Fibroblast of gingiva (primary cell): ENCODE measurements around the gene CDK14.
"Not testable (repeated sequence)": the region's sequence is repeated elsewhere in the genome, so short reads cannot be mapped to it uniquely, and the experiment has no call there.

Experiments used
- DNase-seq: peaks from one replicate; pipeline ENCODE4 v3.0.0-alpha.2; 2011; ENCODE audit warnings: low read depth

CDK14 gene

DNA sequence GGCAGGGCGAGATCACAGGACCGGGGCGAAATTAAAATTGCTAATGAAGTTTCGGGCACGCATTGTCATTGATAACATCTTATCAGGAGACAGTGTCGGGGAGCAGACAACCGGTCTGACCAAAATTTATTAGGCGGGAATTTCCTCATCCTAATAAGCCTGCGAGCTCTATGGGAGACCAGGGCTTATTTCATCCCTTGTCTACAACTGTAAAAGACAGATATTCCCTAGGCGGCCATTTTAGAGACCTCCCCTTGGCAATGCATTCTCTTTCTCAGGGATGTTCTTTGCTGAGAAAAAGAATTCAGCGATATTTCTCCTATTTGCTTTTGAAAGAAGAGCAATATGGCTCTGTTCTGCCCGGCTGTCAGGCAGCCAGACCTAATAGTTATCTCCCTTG is 198.1 kb downstream of the CDK14 start:
- not testable (repeated sequence) for DNase-seq

GRCh38 chr7:90797596-90797995 is 201.5 kb downstream of the CDK14 start:
- no peak for DNase-seq

GRCh38 chr7:90804370-90804769 is 208.2 kb downstream of the CDK14 start:
- no peak for DNase-seq

DNA sequence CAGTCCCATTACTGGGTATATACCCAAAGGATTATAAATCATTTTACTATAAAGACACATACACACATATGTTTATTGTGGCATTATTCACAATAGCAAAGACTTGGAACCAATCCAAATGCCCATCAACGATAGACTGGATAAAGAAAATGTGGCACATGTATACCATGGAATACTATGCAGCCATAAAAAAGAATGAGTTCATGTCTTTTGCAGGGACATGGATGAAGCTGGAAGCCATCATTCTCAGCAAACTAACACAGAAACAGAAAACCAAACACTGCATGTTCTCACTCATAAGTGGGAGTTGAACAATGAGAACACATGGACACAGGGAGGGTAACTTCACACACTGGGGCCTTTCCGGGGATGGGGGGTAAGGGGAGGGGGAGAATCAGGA is 219.4 kb downstream of the CDK14 start:
- DNase-seq, result not testable (repeated sequence)

GRCh38 chr7:90816511-90817142 is 220.5 kb downstream of the CDK14 start:
- peak; percentile 66 for DNase-seq

DNA sequence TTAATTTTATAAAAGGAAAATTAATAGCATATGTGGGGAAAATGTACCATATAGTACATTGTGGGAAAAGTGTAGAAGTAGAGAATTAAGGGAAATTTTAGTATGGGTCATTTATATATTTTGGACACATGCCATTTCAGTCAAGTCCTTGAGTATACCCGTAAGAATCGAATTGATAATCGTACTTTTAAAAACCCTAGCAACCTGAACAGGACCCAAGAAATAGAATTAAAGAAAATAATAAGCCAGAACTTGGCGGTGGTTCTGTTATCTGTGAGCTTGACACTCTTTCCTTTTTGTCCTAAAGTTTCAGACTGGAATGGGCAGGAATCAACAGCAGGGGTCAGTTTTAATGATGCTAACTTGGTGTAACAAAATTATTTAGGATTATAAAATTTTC is 221.0 kb downstream of the CDK14 start:
- DNase-seq, result no peak

GRCh38 chr7:90817846-90818245 is 221.7 kb downstream of the CDK14 start:
- no peak for DNase-seq

DNA sequence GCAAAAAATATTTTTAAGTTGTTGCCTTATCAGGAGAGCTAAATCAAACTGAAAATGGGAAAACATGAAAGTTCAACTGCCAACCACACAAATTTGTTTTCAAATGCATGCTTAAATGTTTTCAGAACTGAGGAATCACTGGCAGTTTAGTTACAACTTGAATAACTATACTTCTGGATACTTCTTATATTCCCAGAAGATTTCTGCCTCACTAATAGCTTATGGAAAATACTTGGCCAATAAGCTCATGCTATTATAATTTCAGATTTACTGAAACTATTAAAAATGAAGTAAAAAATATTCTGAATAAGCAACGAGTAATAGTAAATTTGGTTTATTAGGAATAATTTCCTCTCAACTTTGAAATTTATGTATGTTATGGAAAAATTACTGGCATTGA is 222.2 kb downstream of the CDK14 start:
- no peak for DNase-seq

- DNase-seq, result no peak
Measured at GRCh38 chr7:90821961-90822620, 226.0 kb downstream of the CDK14 start.

DNA sequence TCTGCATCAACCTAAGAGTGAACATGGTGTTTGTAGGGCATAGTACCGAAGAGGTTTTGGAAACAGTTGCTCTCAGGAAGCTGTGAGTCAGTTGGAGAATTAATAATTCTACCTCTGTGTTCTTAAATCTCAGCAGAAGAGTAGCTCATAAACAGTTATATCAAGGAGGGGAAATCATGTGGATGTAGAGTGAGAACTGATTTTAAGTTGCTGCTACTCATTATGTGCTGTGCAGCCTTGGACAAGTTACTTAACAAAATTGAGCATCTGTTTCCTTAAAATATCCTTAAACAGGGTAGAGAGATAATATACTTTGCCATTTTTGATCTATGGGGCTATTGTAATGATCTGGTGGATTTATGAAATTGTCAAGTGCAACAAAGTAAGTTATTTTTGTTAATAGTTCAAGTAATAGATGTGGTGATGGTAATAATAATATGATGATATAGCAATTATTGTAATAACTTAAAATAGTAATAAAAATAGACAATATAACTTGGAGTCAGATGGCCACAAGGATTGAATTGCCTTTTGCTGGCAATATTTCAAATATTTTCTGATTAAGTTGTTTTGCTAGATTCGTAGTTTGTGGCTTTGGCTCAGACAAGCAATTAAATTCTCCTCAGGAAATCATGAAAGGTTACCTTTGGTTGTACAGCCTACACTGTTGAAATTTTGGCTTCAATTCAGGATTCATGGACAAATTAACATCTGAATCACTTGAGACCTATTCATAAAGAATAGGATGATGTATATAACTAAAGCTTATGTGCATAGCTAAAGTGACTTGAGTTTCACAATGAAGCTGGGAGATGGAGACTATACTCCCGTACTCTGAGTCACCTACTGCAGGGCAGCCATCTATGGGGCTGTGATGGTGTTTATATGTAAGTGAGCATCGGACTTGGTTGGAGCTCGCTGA is 228.5 kb downstream of the CDK14 start:
- peak; percentile 88 for DNase-seq

DNA sequence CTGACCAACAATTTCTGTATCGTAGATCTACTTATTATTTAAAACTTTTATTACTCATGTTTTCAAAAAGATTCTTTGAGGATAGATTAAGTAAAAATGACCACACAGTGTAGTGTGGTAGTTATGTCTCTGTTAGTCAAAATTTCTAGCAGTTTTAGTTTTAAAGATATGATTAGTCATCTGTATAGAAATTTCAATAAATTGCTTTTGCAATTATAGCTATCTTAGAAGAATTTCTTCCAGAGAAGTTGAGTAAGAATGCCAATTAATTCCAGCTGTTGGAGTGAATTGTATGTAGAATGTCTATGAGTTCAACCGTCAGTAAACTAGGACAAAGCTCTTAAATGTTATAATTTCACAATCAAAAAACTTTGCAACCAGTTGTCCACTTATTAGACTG is 229.7 kb downstream of the CDK14 start:
- peak; percentile 96 for DNase-seq

DNA sequence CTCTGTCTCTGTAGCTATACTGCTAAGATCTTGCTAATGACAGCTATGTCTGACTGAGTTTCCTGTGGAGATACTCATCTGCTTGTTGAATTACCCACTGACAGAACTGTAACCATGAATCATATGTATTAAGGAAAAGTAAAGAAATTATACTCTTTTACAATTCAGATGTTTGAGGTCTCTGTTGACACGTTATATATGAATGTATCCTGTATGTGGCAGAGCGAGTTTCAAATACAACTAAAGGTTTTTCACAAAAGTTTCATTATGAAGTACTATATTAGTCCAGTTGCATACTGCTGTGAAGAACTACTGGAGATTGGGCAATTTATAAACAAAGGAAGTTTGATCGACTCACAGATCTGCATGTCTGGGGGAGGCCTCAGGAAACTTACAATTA is 232.5 kb downstream of the CDK14 start:
- DNase-seq, result no peak

DNA sequence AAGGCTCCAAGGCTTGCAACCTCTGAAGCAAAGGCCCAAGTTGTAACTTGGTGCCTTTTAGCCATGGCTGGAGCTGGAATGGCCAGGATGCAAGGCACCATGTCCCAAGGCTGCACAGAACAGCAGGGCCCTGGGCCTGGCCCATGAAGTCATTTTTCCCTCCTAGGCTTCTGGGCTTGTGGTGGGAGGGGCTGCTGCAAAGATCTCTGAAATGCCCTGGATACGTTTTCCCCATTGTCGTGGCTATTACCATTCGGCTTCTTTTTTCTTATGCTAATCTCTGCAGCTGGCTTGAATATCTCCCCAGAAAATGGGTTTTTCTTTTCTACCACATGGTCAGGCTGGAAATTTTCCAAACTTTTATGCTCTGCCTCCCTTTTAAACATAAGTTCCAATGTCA is 234.2 kb downstream of the CDK14 start:
- DNase-seq, result no peak

GRCh38 chr7:90832726-90833125 is 236.6 kb downstream of the CDK14 start:
- no peak for DNase-seq

- DNase-seq, result no peak
Measured at GRCh38 chr7:90833443-90833842, 237.3 kb downstream of the CDK14 start.

DNA sequence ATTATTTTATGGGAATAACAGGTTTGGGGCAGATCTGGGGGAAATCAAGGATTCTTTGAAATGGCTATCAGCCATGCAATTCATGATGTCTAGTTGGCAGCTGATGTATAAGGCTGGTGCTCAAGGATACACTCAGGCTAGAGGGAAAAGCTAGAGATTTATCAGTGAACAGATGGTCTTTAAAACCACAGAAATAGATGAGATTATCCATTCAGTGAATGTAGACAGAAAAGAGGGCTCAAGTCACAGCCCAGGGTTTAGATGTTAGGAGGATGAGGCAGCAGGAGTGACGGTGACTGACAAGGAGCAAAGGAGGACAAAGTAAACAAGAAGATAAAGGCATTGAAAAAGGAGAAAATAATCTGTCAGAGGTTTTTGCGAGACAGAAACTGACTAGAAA is 238.7 kb downstream of the CDK14 start:
- no peak for DNase-seq

- no peak for DNase-seq
Measured at GRCh38 chr7:90835861-90836260, 239.7 kb downstream of the CDK14 start.

DNA sequence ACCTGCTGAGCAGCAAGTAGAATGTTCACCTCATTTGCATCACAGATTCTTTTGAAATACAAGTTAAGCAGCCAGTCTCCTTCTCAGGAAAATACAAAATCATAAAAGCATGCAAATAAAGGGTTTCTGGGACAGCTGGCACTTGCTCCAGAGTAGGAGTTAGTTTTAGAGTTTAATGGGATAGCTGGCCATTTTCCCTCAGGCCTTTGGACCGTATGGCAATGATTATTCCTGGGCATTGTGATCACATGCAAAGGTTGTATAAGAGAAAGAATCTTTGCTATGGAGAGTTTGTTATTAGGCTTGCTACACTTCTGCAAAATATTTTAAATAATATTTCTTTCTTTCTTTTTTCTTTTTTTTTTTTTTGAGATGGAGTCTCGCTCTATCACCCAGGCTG is 240.8 kb downstream of the CDK14 start:
- peak; percentile 68 for DNase-seq

DNA sequence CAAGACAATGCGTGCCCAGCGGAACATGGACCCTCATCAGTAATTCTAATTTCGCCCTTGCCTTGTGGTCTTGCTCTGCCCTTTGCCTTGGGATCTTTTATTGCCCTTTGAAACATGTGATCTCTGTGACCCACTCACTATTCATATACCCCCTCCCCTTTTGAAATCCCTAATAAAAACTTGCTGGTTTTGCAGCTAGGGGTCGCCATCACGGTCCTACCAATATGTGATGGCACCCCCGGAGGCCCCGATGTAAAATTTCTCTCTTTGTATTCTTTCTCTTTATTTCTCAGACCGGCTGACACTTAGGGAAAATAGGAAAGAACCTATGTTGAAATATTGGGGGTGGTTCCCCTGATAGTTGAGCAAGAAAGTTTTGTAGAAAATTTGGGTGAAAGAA is 242.7 kb downstream of the CDK14 start:
- DNase-seq, result no peak

DNA sequence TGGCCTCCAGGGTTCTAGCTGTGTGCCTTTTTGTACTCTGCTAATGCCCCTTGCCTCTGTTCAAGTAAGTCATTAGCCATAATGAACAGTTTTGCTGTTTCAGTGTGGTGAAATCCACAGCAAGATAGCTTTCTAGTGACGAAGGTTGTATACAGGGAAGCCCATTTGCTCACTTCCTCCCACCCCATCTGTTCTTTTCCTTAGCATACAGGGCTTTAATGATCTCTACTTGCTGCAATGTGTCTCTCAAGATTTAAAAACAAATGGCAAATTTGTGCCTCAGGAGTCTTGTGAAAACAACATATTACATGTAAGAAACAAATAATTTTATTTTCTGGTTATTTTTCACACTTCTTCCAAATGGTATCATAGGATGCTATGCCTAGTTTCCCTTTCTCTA is 243.2 kb downstream of the CDK14 start:
- DNase-seq, result no peak

DNA sequence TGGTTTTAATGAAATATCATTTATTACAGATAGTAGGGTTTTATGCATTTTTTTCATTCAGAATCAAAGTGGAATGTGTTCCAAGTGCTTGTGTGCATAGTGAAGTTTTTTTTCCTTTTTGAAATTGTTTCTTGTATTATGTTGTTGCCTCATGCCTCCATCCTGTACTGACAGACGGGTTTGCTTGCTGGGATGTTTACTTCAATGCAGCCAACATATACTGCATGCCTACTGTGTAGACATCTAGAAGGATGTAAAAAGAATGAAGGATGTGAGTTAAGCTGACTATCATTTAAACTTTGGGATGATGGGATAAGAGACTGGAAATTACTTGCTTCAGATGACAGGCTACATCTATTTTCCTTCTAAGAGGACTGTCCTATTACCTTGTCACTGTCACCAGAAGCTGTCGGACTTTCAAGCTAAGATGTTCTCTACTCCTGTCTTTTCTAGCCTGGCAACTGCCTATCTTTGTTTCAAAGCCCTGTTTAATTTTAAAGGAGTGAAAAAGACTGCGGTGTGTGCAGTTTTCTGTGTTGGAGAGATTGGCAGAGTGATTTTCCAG is 243.7 kb downstream of the CDK14 start:
- DNase-seq, result no peak

- DNase-seq, result no peak
Measured at GRCh38 chr7:90841759-90842429, 245.8 kb downstream of the CDK14 start.
